Brain microvascular endothelial cell (primary cell): ENCODE data around the gene RBFOX2.
"Not testable (repeated sequence)": the region's sequence is repeated elsewhere in the genome, so short reads cannot be mapped to it uniquely, and the experiment has no call there.

Source experiments
- DNase-seq: peaks from one replicate; pipeline ENCODE4 v3.0.0-alpha.2; 2020
- H3K27ac ChIP-seq: fragments of 250-450 bp; sonication (Bioruptor Pico); 2 replicates; pipeline ENCODE4 v1.5.1; 2020; ENCODE audit warnings: mild to moderate bottlenecking, moderate library complexity
- H3K27me3 ChIP-seq: fragments of 250-450 bp; sonication (Bioruptor Pico); replicated peaks from 2 replicates; pipeline ENCODE4 v1.5.1; 2020; ENCODE audit warnings: mild to moderate bottlenecking
- H3K36me3 ChIP-seq: fragments of 250-450 bp; sonication (Bioruptor Pico); replicated peaks from 2 replicates; pipeline ENCODE4 v1.5.1; 2020; ENCODE audit warnings: mild to moderate bottlenecking
- H3K4me3 ChIP-seq: 2 replicates; pipeline ENCODE4 v1.5.1; 2011; ENCODE audit warnings: low read depth, mild to moderate bottlenecking, control low read depth, low read length, moderate library complexity
- in situ Hi-C: cut with HindIII; loops from 2 replicates; pipeline ENCODE4 v1.10.0; 2017; ENCODE audit warnings: low sequenced_read_pairs, low pct_ligation_motif_present
- TF ChIP-seq, protein P1 (sequence below): IDR thresholded peaks from 2 replicates; pipeline ENCODE4 v1.5.1; 2011; ENCODE audit warnings: low read depth, mild to moderate bottlenecking, moderate library complexity, low read length, control low read depth, inconsistent platforms; ENCODE audit errors: missing control alignments

The RBFOX2 gene

DNA sequence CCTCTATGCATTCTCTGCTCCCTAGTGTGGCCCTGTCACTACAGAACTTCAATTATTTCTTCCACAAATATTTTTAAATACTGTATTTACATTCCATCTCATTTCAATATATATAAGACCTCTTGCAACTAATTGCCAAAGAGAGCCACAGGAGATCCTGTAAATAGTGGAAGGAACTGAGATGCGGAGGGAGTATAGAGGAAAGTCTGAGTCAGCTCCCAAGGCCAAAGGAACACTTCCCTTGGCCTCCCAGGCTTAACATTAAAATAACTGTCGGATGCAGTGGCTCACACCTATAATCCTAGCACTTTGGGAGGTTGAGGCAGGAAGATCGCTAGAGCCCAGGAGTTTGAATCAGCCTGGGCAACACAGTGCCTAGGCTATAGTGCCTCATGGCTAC, 31.2 kb downstream of the RBFOX2 start:
- Histone ChIP-seq H3K27ac (no peak overlapping the region), H3K27me3 (no peaks in the 10 kb centered on the region), H3K4me3 (no peak overlapping the region), H3K36me3 (no peaks in the 10 kb centered on the region)
- in situ Hi-C loops: no loop called here
- TF ChIP-seq, protein P1, sequence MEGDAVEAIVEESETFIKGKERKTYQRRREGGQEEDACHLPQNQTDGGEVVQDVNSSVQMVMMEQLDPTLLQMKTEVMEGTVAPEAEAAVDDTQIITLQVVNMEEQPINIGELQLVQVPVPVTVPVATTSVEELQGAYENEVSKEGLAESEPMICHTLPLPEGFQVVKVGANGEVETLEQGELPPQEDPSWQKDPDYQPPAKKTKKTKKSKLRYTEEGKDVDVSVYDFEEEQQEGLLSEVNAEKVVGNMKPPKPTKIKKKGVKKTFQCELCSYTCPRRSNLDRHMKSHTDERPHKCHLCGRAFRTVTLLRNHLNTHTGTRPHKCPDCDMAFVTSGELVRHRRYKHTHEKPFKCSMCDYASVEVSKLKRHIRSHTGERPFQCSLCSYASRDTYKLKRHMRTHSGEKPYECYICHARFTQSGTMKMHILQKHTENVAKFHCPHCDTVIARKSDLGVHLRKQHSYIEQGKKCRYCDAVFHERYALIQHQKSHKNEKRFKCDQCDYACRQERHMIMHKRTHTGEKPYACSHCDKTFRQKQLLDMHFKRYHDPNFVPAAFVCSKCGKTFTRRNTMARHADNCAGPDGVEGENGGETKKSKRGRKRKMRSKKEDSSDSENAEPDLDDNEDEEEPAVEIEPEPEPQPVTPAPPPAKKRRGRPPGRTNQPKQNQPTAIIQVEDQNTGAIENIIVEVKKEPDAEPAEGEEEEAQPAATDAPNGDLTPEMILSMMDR: no peak
- peak; percentile 22 for DNase-seq

DNA sequence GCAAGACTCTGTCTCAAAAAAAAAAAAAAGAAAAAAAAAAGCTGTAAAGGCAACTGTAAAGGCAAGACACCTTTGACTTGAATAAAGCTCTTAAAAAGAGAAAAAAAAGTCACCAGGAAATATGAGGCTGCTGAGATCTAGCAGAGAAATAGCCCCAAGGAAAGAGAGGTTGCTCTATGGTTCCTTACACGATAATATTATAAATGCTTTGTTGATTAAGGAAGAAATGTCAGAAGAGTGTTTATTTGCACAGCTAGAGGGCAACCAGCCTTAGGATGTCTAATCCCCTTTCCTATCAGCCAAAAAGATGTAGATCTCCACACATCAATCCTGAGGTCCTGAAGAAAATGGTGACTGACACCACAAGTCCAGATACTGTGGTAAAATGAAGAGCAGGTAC, 32.0 kb downstream of the RBFOX2 start:
- TF ChIP-seq, protein P1: no peak
- in situ Hi-C loops: no loop called here
- H3K27ac ChIP-seq: no peak overlapping the region
- no peaks in the 10 kb centered on the region for H3K36me3 ChIP-seq
- H3K27me3 ChIP-seq: no peaks in the 10 kb centered on the region
- no peak for DNase-seq
- H3K4me3 ChIP-seq: no peak overlapping the region

DNA sequence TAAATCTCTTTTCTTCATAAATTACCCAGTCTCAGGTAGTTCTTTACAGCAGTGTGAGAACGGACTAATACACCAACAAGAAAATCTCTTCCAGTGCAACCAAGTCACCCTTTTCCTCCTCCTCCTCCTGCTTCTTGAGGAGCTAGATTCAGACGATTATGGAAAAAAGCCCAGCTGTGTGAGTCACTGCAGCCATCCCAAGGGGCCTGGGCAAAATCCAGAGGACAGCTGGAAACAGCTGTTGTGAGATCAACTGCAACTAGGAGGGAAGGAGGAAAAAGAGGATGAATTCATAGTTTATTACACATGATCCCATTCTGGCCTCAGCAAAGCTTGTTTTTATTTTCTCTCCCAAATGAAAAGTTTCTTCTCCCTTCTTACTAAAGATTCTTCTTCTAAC, 32.9 kb downstream of the RBFOX2 start:
- in situ Hi-C loops: no loop called here
- peak; percentile 88 for DNase-seq
- Histone ChIP-seq H3K27me3 (no peaks in the 10 kb centered on the region), H3K4me3 (no peak overlapping the region), H3K27ac (peak overlapping the region; percentile 46), H3K36me3 (no peaks in the 10 kb centered on the region)
- TF ChIP-seq, protein P1: no peak

DNA sequence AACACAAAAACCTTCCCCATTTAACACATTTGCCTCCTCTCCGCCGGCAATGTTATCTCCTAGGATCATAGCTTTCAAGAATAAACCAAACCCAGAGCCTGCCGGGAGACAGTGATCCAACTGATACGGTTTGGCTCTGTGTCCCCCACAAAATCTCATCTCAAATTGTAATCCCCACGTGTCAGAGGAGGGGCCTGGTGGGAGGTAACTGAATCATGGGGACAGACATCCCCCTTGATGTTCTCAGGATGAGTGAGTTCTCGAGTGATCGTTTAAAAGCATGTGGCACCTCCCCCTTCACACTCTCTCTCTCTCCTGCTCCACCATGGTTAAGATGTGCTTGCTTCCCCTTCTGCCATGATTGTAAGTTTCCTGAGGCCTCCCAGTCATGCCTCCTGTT, 33.3 kb downstream of the RBFOX2 start:
- no peaks in the 10 kb centered on the region for H3K27me3 ChIP-seq
- peak; percentile 31 for DNase-seq
- H3K27ac ChIP-seq: peak overlapping the region; percentile 46
- H3K36me3 ChIP-seq: no peaks in the 10 kb centered on the region
- H3K4me3 ChIP-seq: no peak overlapping the region
- TF ChIP-seq, protein P1: no peak
- in situ Hi-C loops: no loop called here

DNA sequence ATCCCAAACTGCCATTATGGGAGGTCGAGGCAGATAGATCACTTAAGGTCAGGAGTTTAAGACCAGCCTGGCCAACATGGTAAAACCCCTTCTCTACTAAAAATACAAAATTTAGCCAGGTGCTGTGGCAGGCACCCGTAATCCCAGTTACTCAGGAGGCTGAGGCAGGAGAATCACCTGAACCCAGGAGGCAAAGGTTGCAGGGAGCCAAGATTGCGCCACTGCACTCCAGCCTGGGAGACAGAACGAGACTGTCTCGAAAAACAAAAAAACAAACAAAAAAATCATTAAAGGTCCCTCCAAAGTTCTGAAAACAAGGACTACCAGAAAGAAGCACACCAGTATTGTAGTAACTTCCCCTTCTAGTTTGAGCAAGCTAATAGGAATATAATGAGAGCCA, 34.9 kb downstream of the RBFOX2 start:
- H3K36me3 ChIP-seq, DNase-seq, in situ Hi-C loops, H3K4me3 ChIP-seq, H3K27ac ChIP-seq, H3K27me3 ChIP-seq: not testable (repeated sequence)

DNA sequence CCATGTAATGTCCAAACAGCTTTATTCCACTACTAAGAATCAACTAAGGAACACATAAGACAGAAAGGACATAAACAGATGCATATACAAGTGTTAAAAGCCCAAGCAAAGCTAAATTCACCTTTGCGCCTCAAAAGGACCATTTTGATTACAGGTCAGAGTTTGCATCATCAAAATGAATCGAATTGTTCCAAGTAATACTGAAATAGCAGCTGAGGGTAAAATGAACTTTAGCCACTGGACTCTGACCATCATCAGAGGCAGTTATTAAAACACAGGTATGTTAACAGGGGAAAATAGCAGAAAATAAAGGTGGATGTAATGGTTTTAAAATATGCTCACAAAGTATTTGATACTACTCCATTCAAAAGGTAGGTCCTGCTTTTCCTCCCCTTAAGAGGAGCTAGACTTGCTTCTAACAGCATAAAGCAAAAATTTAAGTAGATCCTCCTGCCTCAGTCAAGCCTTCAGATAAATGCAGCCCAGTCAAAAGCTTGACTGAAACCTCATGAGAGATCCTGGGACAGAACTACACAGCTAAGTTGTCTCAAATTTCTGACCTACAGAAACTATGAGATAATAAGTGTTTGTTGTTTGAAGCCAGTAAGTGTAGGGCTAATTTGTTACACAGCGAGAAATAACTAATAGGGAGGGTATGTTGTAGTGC, 35.4 kb downstream of the RBFOX2 start:
- H3K4me3 ChIP-seq: no peak overlapping the region
- H3K27me3 ChIP-seq: no peaks in the 10 kb centered on the region
- H3K27ac ChIP-seq: no peak overlapping the region
- no peaks in the 10 kb centered on the region for H3K36me3 ChIP-seq
- in situ Hi-C loops: no loop called here
- DNase-seq: no peak
- TF ChIP-seq, protein P1: no peak
